Bone marrow (tissue), 2 donors: ENCODE results near the gene WDR1.

ENCODE experiments used
- DNase-seq, 2 donors: peaks; one replicate each; lab custom pipeline; 2025; lab: John Stamatoyannopoulos, UW

WDR1 gene

DNA sequence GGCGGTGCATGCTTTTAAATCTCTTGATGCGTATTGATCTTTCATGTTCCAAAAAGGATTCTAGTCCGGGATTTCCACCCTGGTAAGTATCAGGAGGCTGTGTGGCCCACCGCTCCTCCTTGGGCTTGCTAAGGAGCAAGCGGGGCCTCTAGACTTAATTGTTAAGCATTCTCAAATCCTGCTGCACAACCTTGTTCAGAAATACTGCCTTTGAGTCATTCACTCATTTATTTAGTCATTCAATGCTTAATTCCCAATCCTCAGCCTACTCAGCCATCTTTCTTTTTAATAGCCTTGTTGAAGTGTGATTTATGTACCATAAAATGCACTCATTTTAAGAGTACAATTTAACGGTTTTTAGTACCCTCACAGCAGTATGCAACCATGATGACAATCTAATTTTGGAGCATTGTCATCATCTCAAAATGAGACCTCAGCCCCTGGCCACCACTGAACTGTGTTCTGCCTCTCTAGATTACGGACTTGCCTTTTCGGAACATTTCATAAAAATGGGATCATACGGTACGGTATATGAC lies 79.7 kb downstream of the WDR1 start:
- no peak for DNase-seq

DNA sequence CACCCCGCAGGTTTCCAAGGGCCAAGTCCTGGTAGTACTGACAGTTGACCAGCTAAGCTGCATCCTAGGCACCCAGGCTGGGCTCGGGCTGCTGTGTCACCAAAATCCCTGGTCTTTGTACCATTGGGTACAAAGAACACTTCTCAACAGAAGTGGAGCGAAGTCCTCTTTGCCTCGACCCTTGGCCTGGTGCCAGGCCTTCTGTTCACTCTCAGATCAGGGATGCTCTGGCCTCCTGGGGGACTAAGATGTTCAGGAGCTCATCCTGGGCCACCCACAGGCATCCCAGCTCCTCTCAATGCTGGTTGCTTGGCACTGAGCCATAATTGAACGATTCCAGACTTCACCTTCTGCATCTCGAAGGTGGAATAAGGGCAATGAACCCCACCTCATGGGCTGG lies 81.5 kb downstream of the WDR1 start:
- DNase-seq: no peak

DNA sequence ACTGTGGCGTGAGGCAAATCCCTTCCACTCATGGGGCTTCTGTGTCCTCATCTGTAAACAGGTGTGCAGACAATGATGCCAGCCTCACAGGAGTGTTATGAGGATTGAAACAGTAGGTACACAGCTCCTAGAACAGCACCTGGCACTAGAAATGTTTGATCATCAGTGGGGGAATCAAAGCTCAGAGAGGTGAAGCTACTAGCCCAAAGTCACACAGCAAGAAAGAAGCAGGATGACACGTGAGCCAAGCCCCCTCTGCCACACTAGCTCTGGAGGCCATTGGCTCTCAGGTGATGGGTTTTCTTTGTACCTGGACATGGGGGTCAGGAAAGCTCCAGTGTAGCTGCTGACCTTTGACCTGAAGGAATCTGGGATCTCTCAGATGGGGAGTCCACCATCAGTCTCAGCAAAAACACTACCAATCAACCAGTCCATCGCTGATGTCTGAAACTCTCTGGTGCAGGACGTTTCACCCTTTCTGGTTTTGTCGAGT lies 81.9 kb downstream of the WDR1 start:
- DNase-seq: no peak

- DNase-seq: no peak
These were observed 82.5 kb downstream of the WDR1 start for GRCh38 chr4:10034136-10034535.

DNA sequence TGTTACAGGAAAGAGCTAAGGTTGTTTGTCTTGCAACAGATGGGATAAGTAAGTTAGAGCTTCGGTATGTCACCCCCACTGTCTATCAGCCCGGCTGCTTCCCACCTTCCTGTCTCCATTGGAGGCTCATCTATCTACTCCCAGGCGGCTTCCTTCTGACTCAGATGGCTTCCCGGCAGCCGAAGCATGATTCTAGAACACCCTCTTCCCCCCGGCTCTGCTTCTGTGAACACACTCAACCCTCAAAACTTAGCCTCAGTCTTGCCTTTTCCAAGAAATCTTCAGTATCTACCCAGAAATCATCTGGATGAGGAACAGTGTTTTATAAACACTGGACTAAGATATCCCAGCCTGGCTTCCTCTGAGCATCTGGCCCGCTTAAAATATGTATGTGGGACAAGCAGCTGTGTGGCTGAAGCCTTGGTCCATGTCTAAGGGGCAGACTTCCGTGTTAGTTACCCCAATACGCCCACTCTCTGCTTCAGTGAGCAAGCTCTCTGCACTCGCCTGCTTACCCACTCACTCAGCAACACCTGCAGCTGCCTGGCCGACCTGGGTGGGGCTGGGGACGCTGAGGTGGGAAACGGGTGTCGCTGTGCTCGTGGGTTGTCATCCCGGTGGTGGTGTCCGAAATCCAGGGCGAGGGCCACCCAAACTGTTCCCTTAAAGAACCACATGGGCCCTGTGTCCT lies 83.3 kb downstream of the WDR1 start:
- peak in 1 of 2 donors; percentile 40 for DNase-seq

DNA sequence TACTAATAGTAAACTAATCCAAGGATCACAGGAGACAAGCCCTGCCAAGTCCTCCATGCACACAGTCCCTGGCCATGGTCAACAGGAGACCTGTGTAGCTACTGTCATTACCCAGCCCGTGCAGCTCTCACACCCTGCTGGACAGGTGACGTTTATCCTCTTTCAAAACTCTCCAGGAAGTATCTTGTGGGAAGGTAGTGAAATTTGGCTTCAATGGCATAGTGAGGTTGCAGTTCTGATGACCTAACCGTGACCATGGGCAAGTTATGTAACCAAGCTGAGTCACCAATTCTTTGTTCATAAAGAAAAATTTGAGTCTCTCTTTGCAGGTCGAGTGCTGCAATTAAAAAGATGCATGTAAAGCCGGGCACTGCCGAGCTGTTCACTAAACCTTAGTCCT lies 84.0 kb downstream of the WDR1 start:
- DNase-seq: peak; percentile 49 to 61

DNA sequence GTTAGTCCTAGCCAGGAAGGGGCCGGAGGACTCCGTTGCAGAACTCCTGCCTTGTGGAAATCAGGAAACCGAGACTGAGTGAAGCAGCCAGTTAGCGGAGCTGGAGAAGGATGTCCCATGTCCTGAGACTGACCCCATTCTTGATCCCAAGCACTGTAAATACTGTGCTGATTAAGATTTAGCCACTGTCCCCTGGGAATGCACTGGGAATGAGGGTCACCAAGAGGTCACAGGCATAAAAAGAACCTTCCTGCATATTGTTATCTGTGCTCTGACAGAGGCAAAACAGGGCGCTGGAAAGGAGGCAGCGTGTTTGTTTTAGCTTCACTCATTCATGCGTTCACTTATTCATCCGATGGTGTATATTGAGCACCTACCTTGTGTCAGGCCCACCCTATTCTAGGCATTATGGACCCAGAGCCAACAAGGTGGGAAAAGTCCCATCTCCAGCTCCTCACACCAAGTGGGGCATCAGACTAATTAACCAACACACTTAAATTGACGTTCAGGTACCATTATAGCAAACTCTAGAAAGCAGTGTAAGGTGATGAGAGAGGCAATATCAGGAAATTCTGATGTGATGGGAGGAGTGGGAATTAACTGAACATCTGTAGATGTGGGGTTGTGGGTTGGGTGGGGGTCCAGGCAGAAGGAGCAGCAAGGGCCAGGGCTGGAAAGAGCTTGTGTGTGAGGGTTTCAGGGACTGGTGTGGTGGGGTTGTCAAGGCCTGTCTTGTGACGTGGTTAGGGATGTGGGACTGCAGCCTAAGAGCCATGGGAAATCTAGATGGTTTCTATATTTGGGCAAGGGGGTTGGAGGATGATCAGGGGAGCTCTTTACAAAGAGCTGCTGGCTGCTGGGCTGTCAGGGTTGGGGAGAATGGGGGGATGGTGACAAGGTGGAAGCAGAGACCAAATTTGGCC lies 84.7 kb downstream of the WDR1 start:
- no peak for DNase-seq

- no peak for DNase-seq
These were observed 85.5 kb downstream of the WDR1 start for GRCh38 chr4:10030972-10031667.

DNA sequence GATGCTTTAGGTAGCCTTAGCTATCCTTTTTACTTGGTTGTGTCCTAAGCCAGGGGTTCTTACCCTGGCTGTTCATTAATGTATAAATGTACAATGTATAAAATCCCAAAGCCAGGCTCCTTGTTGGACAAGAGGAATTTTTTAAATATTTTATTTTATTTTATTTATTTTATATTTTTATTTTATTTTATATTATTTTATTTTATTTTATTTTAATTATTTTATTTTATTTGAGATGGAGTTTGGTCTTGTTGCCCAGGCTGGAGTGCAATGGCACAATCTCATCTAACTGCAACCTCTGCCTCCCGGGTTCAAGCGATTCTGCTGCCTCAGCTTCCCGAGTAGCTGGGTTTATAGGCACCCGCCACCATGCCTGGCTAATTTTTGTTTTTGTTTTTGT lies 87.2 kb downstream of the WDR1 start:
- no peak for DNase-seq

DNA sequence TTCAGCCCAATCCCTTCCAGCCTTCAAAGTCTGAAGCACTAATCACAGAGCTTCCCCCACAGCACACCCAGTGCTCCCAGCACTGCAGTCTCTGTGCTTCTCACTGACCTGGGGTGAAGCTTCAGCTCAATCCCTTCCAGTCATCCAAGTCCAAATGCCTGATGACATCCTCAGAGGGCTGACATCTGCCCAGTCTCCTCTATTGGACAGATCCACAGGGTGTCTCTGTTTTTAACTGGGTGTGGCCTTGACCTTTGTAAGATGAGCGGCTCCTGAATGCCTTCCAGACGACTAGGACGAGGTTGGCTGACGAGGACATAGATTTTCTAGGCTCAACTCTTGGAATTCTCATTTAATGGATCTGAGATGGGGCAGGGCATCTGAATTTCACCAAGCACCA lies 87.7 kb downstream of the WDR1 start:
- DNase-seq: no peak

DNA sequence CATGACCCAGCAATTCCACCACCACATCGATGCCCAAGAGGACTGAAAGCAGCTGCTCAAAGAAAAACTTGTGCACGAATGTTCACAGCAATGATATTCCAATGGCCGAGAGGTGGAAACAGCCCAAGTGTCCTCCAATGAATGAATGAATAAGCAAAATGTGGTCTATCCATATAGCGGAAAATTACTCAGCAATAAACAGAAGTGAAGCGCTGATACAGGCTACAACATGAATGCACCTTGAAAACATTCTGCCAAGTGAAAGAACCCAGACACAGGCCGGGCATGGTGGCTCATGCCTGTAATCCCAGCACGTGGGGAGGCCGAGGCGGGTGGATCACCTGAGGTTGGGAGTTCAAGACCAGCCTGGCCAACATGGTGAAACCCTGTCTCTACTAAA lies 90.1 kb downstream of the WDR1 start:
- no peak for DNase-seq

GRCh38 chr4:10025230-10025806 lies 91.3 kb downstream of the WDR1 start:
- DNase-seq: no peak
